Omental fat pad (tissue), 4 donors: Measurements from ENCODE around the gene CSTF3. TPM values are rescaled to one million over a fixed set of nuclear protein-coding genes. Genes with fewer than 3 reads are reported as not detected.

Experiments
- ATAC-seq: fragments of 150-250 bp; one replicate; pipeline ENCODE4 v1.9.1; 2016; ENCODE audit warnings: mild to moderate bottlenecking, moderate library complexity; ENCODE audit not compliant: low FRiP score
- DNase-seq: peaks from one replicate; pipeline ENCODE4 v3.0.0-alpha.2; 2019; ENCODE audit warnings: low spot score
- total RNA-seq, 4 donors: library from RNA; depleted of rRNA; stranded (reverse); fragments of >200 nt; gene quantifications; one replicate each; pipeline ENCODE4 v1.1.0, GENCODE V29; 2016
- TF ChIP-seq, protein P1 (sequence below), 3 donors: fragments of 450-650 bp; IDR thresholded peaks; one replicate each; pipeline ENCODE4 v1.5.1; 2016 to 2017; ENCODE audit warnings: antibody characterized with exemption in 3 of 3, mild to moderate bottlenecking in 3 of 3, moderate library complexity in 2 of 3

CSTF3 gene
- total RNA-seq, 4 donors from 2014 or later = 7.9 to 22.1 (median 11.4) TPM

- DNase-seq = no peak
- ATAC-seq = no peak
- TF ChIP-seq, protein P1, sequence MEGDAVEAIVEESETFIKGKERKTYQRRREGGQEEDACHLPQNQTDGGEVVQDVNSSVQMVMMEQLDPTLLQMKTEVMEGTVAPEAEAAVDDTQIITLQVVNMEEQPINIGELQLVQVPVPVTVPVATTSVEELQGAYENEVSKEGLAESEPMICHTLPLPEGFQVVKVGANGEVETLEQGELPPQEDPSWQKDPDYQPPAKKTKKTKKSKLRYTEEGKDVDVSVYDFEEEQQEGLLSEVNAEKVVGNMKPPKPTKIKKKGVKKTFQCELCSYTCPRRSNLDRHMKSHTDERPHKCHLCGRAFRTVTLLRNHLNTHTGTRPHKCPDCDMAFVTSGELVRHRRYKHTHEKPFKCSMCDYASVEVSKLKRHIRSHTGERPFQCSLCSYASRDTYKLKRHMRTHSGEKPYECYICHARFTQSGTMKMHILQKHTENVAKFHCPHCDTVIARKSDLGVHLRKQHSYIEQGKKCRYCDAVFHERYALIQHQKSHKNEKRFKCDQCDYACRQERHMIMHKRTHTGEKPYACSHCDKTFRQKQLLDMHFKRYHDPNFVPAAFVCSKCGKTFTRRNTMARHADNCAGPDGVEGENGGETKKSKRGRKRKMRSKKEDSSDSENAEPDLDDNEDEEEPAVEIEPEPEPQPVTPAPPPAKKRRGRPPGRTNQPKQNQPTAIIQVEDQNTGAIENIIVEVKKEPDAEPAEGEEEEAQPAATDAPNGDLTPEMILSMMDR (IDR thresholded peaks at IDR 0.05) = no peak
Measured at GRCh38 chr11:33064866-33065265, 96.4 kb downstream of the CSTF3 start.

- TF ChIP-seq, protein P1 (IDR thresholded peaks at IDR 0.05) = no peak
- DNase-seq (no peak), ATAC-seq (no peak)
Measured at GRCh38 chr11:33064033-33064825, 97.1 kb downstream of the CSTF3 start.

DNA sequence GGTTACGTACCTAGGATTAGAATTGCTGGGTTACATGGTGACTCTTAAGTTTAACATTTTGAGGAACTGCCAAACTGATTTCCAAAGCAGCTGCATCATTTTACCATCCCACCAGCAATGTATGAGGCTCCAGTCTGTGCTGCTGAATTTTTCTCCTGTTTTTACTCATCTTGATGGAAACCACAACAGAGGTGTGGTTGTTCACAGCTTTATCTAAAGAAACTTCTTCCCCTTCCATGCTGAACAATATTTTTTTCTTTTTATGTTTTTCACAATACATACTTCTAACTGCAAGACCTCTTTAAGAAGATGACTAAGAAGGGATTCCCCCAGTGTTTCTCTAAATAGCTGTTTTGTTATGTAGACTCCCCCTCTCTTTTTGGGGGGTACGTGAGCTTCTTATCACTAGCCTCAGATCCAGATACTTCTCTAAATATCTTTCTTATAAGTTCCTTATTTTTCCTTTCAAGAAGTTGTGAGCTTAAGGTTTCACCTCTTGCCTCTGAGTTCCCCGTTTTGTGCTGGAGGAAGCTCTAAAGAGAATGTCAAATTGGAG is 97.9 kb downstream of the CSTF3 start:
- DNase-seq = no peak
- no peak for ATAC-seq
- TF ChIP-seq, protein P1 (IDR thresholded peaks at IDR 0.05) = no peak

DNA sequence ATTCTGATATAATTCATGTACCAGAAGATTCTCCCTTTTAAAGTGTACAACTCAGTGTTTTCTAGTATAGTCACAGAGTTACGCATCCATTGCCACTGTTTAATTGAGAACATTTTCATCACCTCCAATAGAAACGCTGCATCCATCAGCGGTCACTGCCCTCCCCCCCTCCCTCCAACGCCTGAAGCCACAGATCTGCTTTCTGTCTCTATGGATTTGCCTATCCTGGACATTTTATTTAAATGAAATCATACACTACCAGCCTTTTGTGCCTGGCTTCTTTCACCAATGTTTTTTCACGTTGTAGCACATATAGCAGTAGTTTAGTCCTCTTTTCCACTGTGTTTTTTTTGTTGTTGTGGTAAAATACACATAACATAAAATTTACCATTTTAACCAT is 99.1 kb downstream of the CSTF3 start:
- ATAC-seq (no peak), DNase-seq (no peak)
- TF ChIP-seq, protein P1 (IDR thresholded peaks at IDR 0.05) = no peak

GRCh38 chr11:33060271-33060670 is 101.0 kb downstream of the CSTF3 start:
- no peak for ATAC-seq
- TF ChIP-seq, protein P1 (IDR thresholded peaks at IDR 0.05) = no peak
- DNase-seq = no peak

DNA sequence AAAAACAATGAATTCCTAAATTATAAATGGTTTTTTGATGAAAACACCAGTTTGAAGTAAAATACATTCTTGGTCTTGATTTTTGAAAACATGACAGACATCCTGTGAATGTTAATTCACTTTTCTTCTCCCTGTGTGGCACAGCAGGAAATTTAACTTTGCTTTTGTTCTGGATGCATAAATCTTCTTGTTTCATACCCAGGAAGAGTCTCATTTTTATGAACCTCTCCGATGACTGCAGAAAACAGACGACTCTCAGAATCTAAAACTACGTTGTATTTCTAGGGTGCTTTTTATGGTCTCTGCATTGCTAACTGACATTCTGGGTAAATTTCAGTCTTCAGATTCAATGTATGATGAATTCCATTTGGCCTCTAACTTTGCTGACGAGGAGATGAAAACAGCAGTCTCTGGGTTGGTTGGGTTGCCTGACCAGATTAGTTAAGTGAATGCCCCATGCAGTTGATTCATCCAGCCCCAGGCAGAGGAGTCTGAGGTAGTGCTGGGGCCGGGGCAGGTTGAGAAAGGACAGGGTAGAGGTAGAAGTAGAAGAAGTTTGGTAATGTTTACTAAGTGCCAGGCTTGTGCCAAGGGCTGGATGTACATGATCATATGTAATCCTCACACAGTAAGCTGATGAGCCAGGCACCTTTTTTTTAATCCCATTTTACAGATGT is 101.8 kb downstream of the CSTF3 start:
- TF ChIP-seq, protein P1 (IDR thresholded peaks at IDR 0.05) = no peak
- ATAC-seq (no peak), DNase-seq (no peak)
